OCI-LY3 (cell line): ENCODE data around the gene ADAMTS1.

Source experiments
- H2AFZ ChIP-seq: fragments of 200-600, 300-600 bp; shearing (Covaris generic); 2 replicates; pipeline ENCODE4 v1.6.0; 2014; ENCODE audit warnings: antibody characterized with exemption, low read depth, low read length
- H3K27ac ChIP-seq: fragments of 200-600, 300-600 bp; sonication (generic); 2 replicates; pipeline ENCODE4 v1.5.1; 2014; ENCODE audit warnings: mild to moderate bottlenecking, low read length, moderate library complexity, mixed read lengths
- H3K27me3 ChIP-seq: fragments of 200-600, 300-600 bp; sonication (generic); 2 replicates; pipeline ENCODE4 v1.6.1; 2014; ENCODE audit warnings: low read depth, low read length, mixed read lengths
- H3K36me3 ChIP-seq: fragments of 200-600, 300-600 bp; sonication (generic); replicated peaks from 2 replicates; pipeline ENCODE3; 2014; ENCODE audit warnings: low read depth, low read length, mixed read lengths
- H3K4me1 ChIP-seq: fragments of 300-600, 200-600 bp; sonication (generic); 2 replicates; pipeline ENCODE4 v1.6.1; 2014; ENCODE audit warnings: low read length, mixed read lengths
- H3K4me2 ChIP-seq: fragments of 200-600, 300-600 bp; sonication (generic); 2 replicates; pipeline ENCODE4 v1.6.1; 2014; ENCODE audit warnings: low read length, mixed read lengths
- H3K4me3 ChIP-seq: fragments of 300-600, 200-600 bp; sonication (generic); 2 replicates; pipeline ENCODE4 v1.5.1; 2014; ENCODE audit warnings: antibody characterized with exemption, mild to moderate bottlenecking, low read length, moderate library complexity
- H3K79me2 ChIP-seq: fragments of 300-600, 200-600 bp; shearing (Covaris generic); 2 replicates; pipeline ENCODE4 v1.6.1; 2014; ENCODE audit warnings: mild to moderate bottlenecking, low read length, mixed read lengths
- H3K9ac ChIP-seq: fragments of 300-600, 200-600 bp; shearing (Covaris generic); 2 replicates; pipeline ENCODE4 v1.6.0; 2014; ENCODE audit warnings: mild to moderate bottlenecking, low read length, moderate library complexity
- H3K9me3 ChIP-seq: fragments of 200-600, 300-600 bp; shearing (Covaris generic); 2 replicates; pipeline ENCODE4 v1.6.1; 2014; ENCODE audit warnings: low read length, mixed read lengths; ENCODE audit not compliant: insufficient read depth
- H4K20me1 ChIP-seq: fragments of 200-600, 300-600 bp; sonication (generic); 2 replicates; pipeline ENCODE4 v1.6.1; 2016; ENCODE audit warnings: low read length, mixed read lengths; ENCODE audit not compliant: insufficient read depth
- CTCF ChIP-seq: fragments of 200-600, 300-600 bp; sonication (generic); IDR thresholded peaks from 2 replicates; pipeline ENCODE4 v1.5.1; 2014; ENCODE audit warnings: antibody characterized with exemption, low read length, low read depth
- EZH2phosphoT487 ChIP-seq: fragments of 200-600 bp; shearing (Covaris generic); IDR thresholded peaks from 2 replicates; pipeline ENCODE4 v1.6.1; 2018; ENCODE audit warnings: antibody characterized with exemption, mixed run types, low read depth

Gene ADAMTS1

GRCh38 chr21:26819740-26820324 is 25.4 kb downstream of the ADAMTS1 start:
- Histone ChIP-seq H3K27me3 (no peaks in the 10 kb centered on the region), H3K27ac (no peak overlapping the region), H4K20me1 (no peaks in the 10 kb centered on the region), H3K9ac (no peak overlapping the region), H3K4me3 (no peak overlapping the region), H3K4me2 (no peak overlapping the region), H2AFZ (no peak overlapping the region), H3K9me3 (no peaks in the 10 kb centered on the region), H3K36me3 (no peaks in the 10 kb centered on the region), H3K79me2 (no peaks in the 10 kb centered on the region), H3K4me1 (no peaks in the 10 kb centered on the region)
- TF ChIP-seq CTCF (no peak), EZH2phosphoT487 (no peak)

DNA sequence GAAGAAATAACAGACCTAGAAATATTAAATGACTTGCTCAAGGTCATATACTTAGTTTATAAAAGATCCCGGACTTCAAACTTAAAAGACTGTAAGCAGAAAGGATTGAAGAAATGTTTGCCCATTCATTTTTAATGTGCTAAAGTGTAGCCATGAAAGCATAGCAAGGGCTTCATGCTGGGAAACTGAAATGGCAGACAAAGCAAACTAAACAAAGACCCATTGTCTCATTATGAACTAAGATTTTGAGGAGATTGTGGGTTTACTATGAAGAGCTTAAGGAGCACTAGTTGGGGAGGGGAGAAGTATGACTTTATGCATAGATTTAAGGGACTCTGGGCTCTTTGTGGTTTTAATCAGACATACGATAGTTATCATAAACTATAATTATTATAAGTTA is 26.3 kb downstream of the ADAMTS1 start:
- no peak for TF ChIP-seq CTCF
- TF ChIP-seq EZH2phosphoT487, result no peak
- Histone ChIP-seq H3K4me2 (no peak overlapping the region), H4K20me1 (no peaks in the 10 kb centered on the region), H3K4me3 (no peak overlapping the region), H3K27ac (no peak overlapping the region), H3K79me2 (no peaks in the 10 kb centered on the region), H3K9ac (no peak overlapping the region), H3K4me1 (no peaks in the 10 kb centered on the region), H3K9me3 (no peaks in the 10 kb centered on the region), H3K27me3 (no peaks in the 10 kb centered on the region), H3K36me3 (no peaks in the 10 kb centered on the region), H2AFZ (no peak overlapping the region)

DNA sequence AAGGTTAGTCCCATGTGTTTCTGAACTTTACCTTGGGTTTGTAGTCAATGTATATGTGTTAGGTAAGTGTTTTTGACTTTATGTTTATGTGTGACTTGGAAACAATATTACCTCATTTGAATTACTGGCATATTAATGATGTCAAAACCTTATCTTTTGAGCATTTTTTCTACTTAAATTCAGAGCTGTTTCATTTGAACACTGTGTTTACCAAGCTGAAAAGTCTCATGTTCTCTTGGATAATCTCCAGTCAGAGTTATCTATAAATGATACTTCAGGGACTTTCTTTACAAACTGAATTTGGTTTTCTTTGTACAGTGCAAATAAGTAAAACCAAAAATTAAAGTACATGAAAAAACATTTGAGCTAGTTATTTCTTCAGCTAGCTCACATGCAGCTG is 30.0 kb downstream of the ADAMTS1 start:
- Histone ChIP-seq H3K4me1 (no peaks in the 10 kb centered on the region), H3K36me3 (no peaks in the 10 kb centered on the region), H3K27me3 (no peaks in the 10 kb centered on the region), H3K9me3 (no peaks in the 10 kb centered on the region), H4K20me1 (no peaks in the 10 kb centered on the region), H3K9ac (no peak overlapping the region), H3K4me2 (no peak overlapping the region), H3K4me3 (no peak overlapping the region), H2AFZ (no peak overlapping the region), H3K79me2 (no peaks in the 10 kb centered on the region), H3K27ac (no peak overlapping the region)
- TF ChIP-seq EZH2phosphoT487, result no peak
- TF ChIP-seq CTCF, result no peak

DNA sequence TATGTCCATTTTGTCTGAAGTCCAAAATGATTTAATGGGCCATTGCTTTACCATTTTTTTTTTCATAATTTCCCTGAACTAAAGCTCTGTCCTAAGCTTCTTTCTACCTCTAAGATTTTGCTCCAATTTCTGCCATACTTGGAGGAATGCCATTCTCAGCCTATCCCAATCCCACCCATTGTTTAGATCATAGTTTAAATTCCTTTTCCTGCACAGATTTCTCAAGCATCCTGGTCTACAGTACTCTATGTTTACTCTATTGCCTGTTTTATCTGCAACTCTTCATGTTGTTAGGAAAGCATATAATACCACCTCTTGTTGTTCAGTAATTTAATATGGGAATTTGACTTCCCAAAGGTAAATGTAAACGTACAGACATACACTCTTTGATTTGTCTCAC is 30.8 kb downstream of the ADAMTS1 start:
- TF ChIP-seq EZH2phosphoT487, result no peak
- TF ChIP-seq CTCF, result no peak
- Histone ChIP-seq H2AFZ (no peak overlapping the region), H3K27me3 (no peaks in the 10 kb centered on the region), H3K4me3 (no peak overlapping the region), H3K36me3 (no peaks in the 10 kb centered on the region), H3K4me2 (no peak overlapping the region), H3K9ac (no peak overlapping the region), H3K79me2 (no peaks in the 10 kb centered on the region), H3K4me1 (no peaks in the 10 kb centered on the region), H3K27ac (no peak overlapping the region), H3K9me3 (no peaks in the 10 kb centered on the region), H4K20me1 (no peaks in the 10 kb centered on the region)
